Omental fat pad (tissue), 4 donors: Measurements from ENCODE around the gene WDR6. TPM values are rescaled to one million over a fixed set of nuclear protein-coding genes. Genes with fewer than 3 reads are reported as not detected.

Experiments
- ATAC-seq: fragments of 150-250 bp; one replicate; pipeline ENCODE4 v1.9.1; 2016; ENCODE audit warnings: mild to moderate bottlenecking, moderate library complexity; ENCODE audit not compliant: low FRiP score
- DNase-seq: peaks from one replicate; pipeline ENCODE4 v3.0.0-alpha.2; 2019; ENCODE audit warnings: low spot score
- CTCF ChIP-seq, 3 donors: fragments of 450-650 bp; IDR thresholded peaks; one replicate each; pipeline ENCODE4 v1.5.1; 2016 to 2017; ENCODE audit warnings: antibody characterized with exemption in 3 of 3, mild to moderate bottlenecking in 3 of 3, moderate library complexity in 2 of 3
- total RNA-seq, 4 donors: library from RNA; depleted of rRNA; stranded (reverse); fragments of >200 nt; gene quantifications; one replicate each; pipeline ENCODE4 v1.1.0, GENCODE V29; 2016

WDR6 gene
- total RNA-seq, 4 donors from 2014 or later: 69.2 to 121 (median 81.5) TPM

- no peak for TF ChIP-seq CTCF (IDR thresholded peaks at IDR 0.05)
- ATAC-seq (no peak), DNase-seq (no peak)
These were observed 36.6 kb upstream of the WDR6 start for GRCh38 chr3:48970586-48970985.

GRCh38 chr3:48974076-48974864, 32.9 kb upstream of the WDR6 start:
- TF ChIP-seq CTCF (IDR thresholded peaks at IDR 0.05): no peak
- ATAC-seq: no peak
- DNase-seq: no peak

- DNase-seq (no peak), ATAC-seq (no peak)
- no peak for TF ChIP-seq CTCF (IDR thresholded peaks at IDR 0.05)
These were observed 27.7 kb upstream of the WDR6 start for GRCh38 chr3:48979451-48979850.

GRCh38 chr3:48980295-48980694, 26.9 kb upstream of the WDR6 start:
- DNase-seq: no peak
- TF ChIP-seq CTCF (IDR thresholded peaks at IDR 0.05): no peak
- ATAC-seq: no peak

GRCh38 chr3:48982016-48982415, 25.2 kb upstream of the WDR6 start:
- ATAC-seq (no peak), DNase-seq (no peak)
- no peak for TF ChIP-seq CTCF (IDR thresholded peaks at IDR 0.05)

GRCh38 chr3:48982686-48983085, 24.5 kb upstream of the WDR6 start:
- no peak for ATAC-seq
- TF ChIP-seq CTCF (IDR thresholded peaks at IDR 0.05): no peak

GRCh38 chr3:48983096-48983495, 24.1 kb upstream of the WDR6 start:
- DNase-seq (no peak), ATAC-seq (no peak)
- no peak for TF ChIP-seq CTCF (IDR thresholded peaks at IDR 0.05)

More at GRCh38 chr3:48982686-48983085, 24.5 kb upstream of the WDR6 start:
- no peak for DNase-seq
